ENCODE results near the gene STAG1.

- TF ChIP-seq CHD4 (IDR thresholded peaks at IDR 0.05; ENCODE audit: borderline replicate concordance) (no peak), CTCF (IDR thresholded peaks at IDR 0.05) (no peak), NR3C1 (IDR thresholded peaks at IDR 0.05) (no peak), MAX (IDR thresholded peaks at IDR 0.05) (no peak), BHLHE40 (IDR thresholded peaks at IDR 0.05; ENCODE audit: low read depth, low read length) (no peak), HMGXB4 (CRISPR knock-in tag; IDR thresholded peaks at IDR 0.05; ENCODE audit: borderline replicate concordance) (no peak), E2F6 (IDR thresholded peaks at IDR 0.05; ENCODE audit: borderline replicate concordance, low read depth) (no peak), RAD21 (conservative IDR thresholded peaks at IDR 0.05 in 1 of 2, IDR thresholded peaks at IDR 0.05 in 1 of 2) (no peak), REST (IDR thresholded peaks at IDR 0.05) (no peak), SMC3 (IDR thresholded peaks at IDR 0.05) (no peak), POLR2A (IDR thresholded peaks at IDR 0.05; ENCODE audit: low read length) (no peak), CHD2 (IDR thresholded peaks at IDR 0.05; ENCODE audit: low read length, partially characterized antibody) (no peak), ZFP36 (IDR thresholded peaks at IDR 0.05; ENCODE audit: borderline replicate concordance, partially characterized antibody) (no peak), JUNB (IDR thresholded peaks at IDR 0.05) (no peak)
These were observed 204.9 kb downstream of the STAG1 start for GRCh38 chr3:136547293-136547692.
